CD4-positive, alpha-beta T cell (primary cell): Measurements from ENCODE around the gene CD47. TPM values are rescaled to one million over a fixed set of nuclear protein-coding genes. Genes with fewer than 3 reads are reported as not detected.

ENCODE experiments used
- ATAC-seq: fragments of 200-7000 bp; cut with Tn5 transposase; one replicate; pipeline ENCODE4 v1.10.0; 2022; ENCODE audit warnings: mild to moderate bottlenecking; ENCODE audit not compliant: poor library complexity
- CTCF ChIA-PET: fragments of 350-600 bp; sonication (Branson Sonifier 250); formaldehyde crosslinking; loops from one replicate; lab custom pipeline; 2021; ENCODE audit warnings: antibody characterized with exemption, inconsistent platforms; lab: Charles Lee
- POLR2A ChIA-PET: fragments of 350-600 bp; sonication (Branson Sonifier 250); formaldehyde crosslinking; loops from one replicate; lab custom pipeline; 2021; ENCODE audit warnings: antibody characterized with exemption, inconsistent platforms; lab: Charles Lee
- DNase-seq, 14 experiments: peaks; one replicate each; pipeline ENCODE4 v3.0.0-alpha.2; 2013 to 2020; ENCODE audit warnings: mixed read lengths in 2 of 14
- H3K27ac ChIP-seq, 2 donors: one replicate each; pipeline versions ENCODE4 v1.5.1 to v1.7.0; 2013; ENCODE audit warnings: low read length in 2 of 2, low read depth in 1 of 2, mild to moderate bottlenecking in 1 of 2
- H3K27me3 ChIP-seq, 2 experiments: 1 replicate in 1 of 2; 2 replicates in 1 of 2; pipeline versions ENCODE4 v1.6.1 to v1.7.0; 2013; ENCODE audit warnings: low read length in 2 of 2, control low read depth in 1 of 2, mild to moderate bottlenecking in 1 of 2, moderate library complexity in 1 of 2; ENCODE audit not compliant: insufficient read depth in 2 of 2, control insufficient read depth in 1 of 2
- H3K36me3 ChIP-seq: one replicate; pipeline ENCODE4 v1.6.1; 2013; ENCODE audit warnings: low read length, control low read depth; ENCODE audit not compliant: insufficient read depth
- H3K4me1 ChIP-seq: one replicate; pipeline ENCODE4 v1.6.1; 2013; ENCODE audit warnings: low read length, control low read depth; ENCODE audit not compliant: insufficient read depth
- H3K4me3 ChIP-seq: one replicate; pipeline ENCODE4 v1.5.1; 2013; ENCODE audit warnings: mild to moderate bottlenecking, low read length, moderate library complexity
- H3K9me3 ChIP-seq, 2 experiments: 1 replicate in 1 of 2; 2 replicates in 1 of 2; pipeline versions ENCODE4 v1.6.1 to v1.7.0; 2013; ENCODE audit warnings: low read length in 2 of 2, mild to moderate bottlenecking in 2 of 2, control low read depth in 1 of 2, moderate library complexity in 1 of 2; ENCODE audit not compliant: control insufficient read depth in 1 of 2, insufficient read depth in 1 of 2
- H3K27ac Mint-ChIP-seq: one replicate; pipeline ENCODE4 v1.8.0; 2020; ENCODE audit warnings: mixed read lengths
- H3K27me3 Mint-ChIP-seq: one replicate; pipeline ENCODE4 v1.8.0; 2021; ENCODE audit warnings: mixed read lengths
- H3K36me3 Mint-ChIP-seq: one replicate; pipeline ENCODE4 v1.8.0; 2021; ENCODE audit warnings: low read depth, mixed read lengths
- H3K4me1 Mint-ChIP-seq: one replicate; pipeline ENCODE4 v1.8.0; 2021; ENCODE audit warnings: low read depth, mixed read lengths
- H3K4me3 Mint-ChIP-seq: one replicate; pipeline ENCODE4 v1.8.0; 2020; ENCODE audit warnings: mild to moderate bottlenecking, mixed read lengths
- H3K9me3 Mint-ChIP-seq: one replicate; pipeline ENCODE4 v1.8.0; 2020; ENCODE audit warnings: mixed read lengths
- CTCF ChIP-seq: fragments of 200-600 bp; IDR thresholded peaks from one replicate; pipeline ENCODE4 v1.8.0; 2022; ENCODE audit warnings: antibody characterized with exemption, mild to moderate bottlenecking
- intact Hi-C, 2 experiments: fragments of 100-400 bp; cut with DNase I in 1 of 2; cut with micrococcal nuclease in 1 of 2; formaldehyde crosslinking; loops; one replicate each; pipeline versions ENCODE4 v1.15.1 to v1.9.0; 2023 to 2025; cut with DNase I, micrococcal nuclease
- total RNA-seq, 174 experiments: library from RNA in 2 of 174; stranded (reverse) in 2 of 174; gene quantifications; one replicate each; pipeline ENCODE4 v1.2.3 and lab custom pipeline; 2021 to 2026

Gene CD47
- total RNA-seq, 2 experiments from 2014 or later: 166 to 170 TPM

DNA sequence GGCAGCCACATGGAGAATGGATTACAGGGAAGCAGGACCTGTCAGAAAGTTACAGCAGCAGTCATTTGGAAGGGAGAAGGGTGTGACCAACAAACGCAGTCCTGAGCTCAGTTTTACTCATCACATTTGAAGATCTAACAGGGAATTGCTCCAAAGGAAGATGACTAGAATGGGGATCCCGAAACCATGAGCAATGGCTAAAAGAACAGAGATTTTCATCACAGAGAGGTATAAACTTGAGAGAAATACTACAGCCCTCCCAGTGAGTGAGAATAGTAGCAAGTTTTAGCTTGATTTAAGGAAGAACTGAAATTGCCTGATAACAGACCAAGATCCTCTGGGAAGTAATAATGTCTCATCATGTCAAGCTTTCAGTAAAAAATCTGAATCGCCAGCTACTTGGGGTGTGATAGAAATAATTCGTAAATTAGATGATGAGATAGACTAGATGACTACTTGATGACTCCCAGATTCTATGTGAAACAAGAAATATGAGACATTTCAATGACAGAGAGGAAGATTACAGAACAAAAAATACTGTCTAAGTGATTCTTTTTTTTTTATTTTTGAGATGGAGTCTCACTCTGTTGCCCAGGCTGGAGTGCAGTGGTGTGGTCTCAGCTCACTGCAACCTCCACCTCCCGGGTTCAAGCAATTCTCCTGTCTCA lies 16.9 kb downstream of the CD47 start:
- no peak overlapping the region for H3K4me3 ChIP-seq
- H3K4me1 ChIP-seq: peaks cover 15% of the 10 kb centered on the region
- peak overlapping the region; percentile 23 for H3K27ac Mint-ChIP-seq
- peaks cover 81% of the 10 kb centered on the region for H3K36me3 Mint-ChIP-seq
- H3K27me3 ChIP-seq: no peaks in the 10 kb centered on the region
- POLR2A ChIA-PET: interaction anchor here (0.7 to 2.0 kb wide), 3 partner anchors 14 to 725 kb away, joined by 5 to 6 read pairs (median 6); no protein-coding TSS in a partner anchor
- H3K27me3 Mint-ChIP-seq: no peaks in the 10 kb centered on the region
- H3K4me1 Mint-ChIP-seq: peaks cover 93% of the 10 kb centered on the region
- DNase-seq: no peak
- no peaks in the 10 kb centered on the region for H3K9me3 ChIP-seq
- peaks cover 83% of the 10 kb centered on the region for H3K36me3 ChIP-seq
- H3K9me3 Mint-ChIP-seq: no peaks in the 10 kb centered on the region
- CTCF ChIA-PET: interaction anchor here (1.4 kb wide), 1 partner anchor 12 kb away, joined by 5 read pairs; no protein-coding TSS in a partner anchor
- no peak overlapping the region for H3K27ac ChIP-seq
- TF ChIP-seq CTCF: no peak
- H3K4me3 Mint-ChIP-seq: peak overlapping the region; percentile 39
- no peak for ATAC-seq
- intact Hi-C loops: loop anchor here (1.0 to 10.0 kb wide), 3 partner anchors 22 to 148 kb away; partner anchors contain the start of gene IFT57 (in 1 of the 2)

- peaks cover 84% of the 10 kb centered on the region for H3K36me3 ChIP-seq
- POLR2A ChIA-PET: interaction anchor here (0.8 kb wide), 1 partner anchor 22 kb away, joined by 3 read pairs; no protein-coding TSS in a partner anchor
- H3K27me3 ChIP-seq: no peaks in the 10 kb centered on the region
- H3K27ac ChIP-seq: no peak overlapping the region
- H3K4me3 ChIP-seq: no peak overlapping the region
- H3K27ac Mint-ChIP-seq: no peak overlapping the region
- intact Hi-C loops: loop anchor here in 1 of 2 experiments (2.0 to 10.0 kb wide), 3 partner anchors 17 to 151 kb away; partner anchors contain the start of gene IFT57
- ATAC-seq: no peak
- TF ChIP-seq CTCF: no peak
- H3K9me3 ChIP-seq: no peaks in the 10 kb centered on the region
- H3K4me1 Mint-ChIP-seq: peaks cover 86% of the 10 kb centered on the region
- peaks cover 18% of the 10 kb centered on the region for H3K4me1 ChIP-seq
- CTCF ChIA-PET: interaction anchor here (1.0 to 1.3 kb wide), 2 partner anchors 9 to 30 kb away, joined by 3 to 4 read pairs; no protein-coding TSS in a partner anchor
- H3K36me3 Mint-ChIP-seq: peaks cover 81% of the 10 kb centered on the region
- H3K27me3 Mint-ChIP-seq: no peaks in the 10 kb centered on the region
- no peaks in the 10 kb centered on the region for H3K9me3 Mint-ChIP-seq
- H3K4me3 Mint-ChIP-seq: no peak overlapping the region
- DNase-seq: peak in 1 of 14 experiments; percentile 45
Measured at GRCh38 chr3:108071368-108071767, 19.5 kb downstream of the CD47 start.

DNA sequence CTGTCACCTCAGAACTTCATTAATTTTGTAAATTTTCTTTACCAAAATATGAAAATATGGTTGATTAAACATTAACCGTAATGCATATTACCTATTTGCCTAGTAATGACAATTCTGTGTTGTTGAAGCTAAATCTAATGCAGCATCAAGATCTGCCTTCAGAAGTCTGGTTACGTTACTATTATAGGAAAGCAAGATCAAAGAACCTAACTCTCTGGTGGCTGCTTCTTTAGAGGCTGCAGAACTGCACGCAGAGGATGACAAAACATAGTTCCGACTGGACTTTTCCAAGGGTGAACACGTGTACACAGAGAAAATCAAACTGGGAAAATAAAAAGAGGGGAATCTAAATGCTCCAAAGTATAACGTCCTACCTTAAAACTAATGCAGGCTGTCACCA lies 20.5 kb downstream of the CD47 start:
- ChIA-PET POLR2A (interaction anchor here (0.7 to 1.2 kb wide), 3 partner anchors 9 to 32 kb away, joined by 3 to 5 read pairs (median 3); no protein-coding TSS in a partner anchor), CTCF (no interaction called here)
- H3K9me3 ChIP-seq: no peaks in the 10 kb centered on the region
- ATAC-seq (peak; percentile 34), DNase-seq (no peak)
- peaks cover 86% of the 10 kb centered on the region for H3K4me1 Mint-ChIP-seq
- no peak overlapping the region for H3K27ac ChIP-seq
- no peaks in the 10 kb centered on the region for H3K27me3 ChIP-seq
- H3K9me3 Mint-ChIP-seq: no peaks in the 10 kb centered on the region
- no peak overlapping the region for H3K4me3 ChIP-seq
- peaks cover 18% of the 10 kb centered on the region for H3K4me1 ChIP-seq
- H3K4me3 Mint-ChIP-seq: peak overlapping the region; percentile 43
- intact Hi-C loops: loop anchor here in 1 of 2 experiments (2.0 to 10.0 kb wide), 3 partner anchors 18 to 152 kb away; partner anchors contain the start of gene IFT57
- H3K36me3 ChIP-seq: peaks cover 82% of the 10 kb centered on the region
- H3K27ac Mint-ChIP-seq: peak overlapping the region; percentile 57
- H3K27me3 Mint-ChIP-seq: no peaks in the 10 kb centered on the region
- no peak for TF ChIP-seq CTCF
- H3K36me3 Mint-ChIP-seq: peaks cover 83% of the 10 kb centered on the region
